ENCODE measurements around the gene ACOXL.

The ACOXL gene

GRCh38 chr2:110991911-110992310, 259.5 kb downstream of the ACOXL start:
- TF ChIP-seq, protein P1, sequence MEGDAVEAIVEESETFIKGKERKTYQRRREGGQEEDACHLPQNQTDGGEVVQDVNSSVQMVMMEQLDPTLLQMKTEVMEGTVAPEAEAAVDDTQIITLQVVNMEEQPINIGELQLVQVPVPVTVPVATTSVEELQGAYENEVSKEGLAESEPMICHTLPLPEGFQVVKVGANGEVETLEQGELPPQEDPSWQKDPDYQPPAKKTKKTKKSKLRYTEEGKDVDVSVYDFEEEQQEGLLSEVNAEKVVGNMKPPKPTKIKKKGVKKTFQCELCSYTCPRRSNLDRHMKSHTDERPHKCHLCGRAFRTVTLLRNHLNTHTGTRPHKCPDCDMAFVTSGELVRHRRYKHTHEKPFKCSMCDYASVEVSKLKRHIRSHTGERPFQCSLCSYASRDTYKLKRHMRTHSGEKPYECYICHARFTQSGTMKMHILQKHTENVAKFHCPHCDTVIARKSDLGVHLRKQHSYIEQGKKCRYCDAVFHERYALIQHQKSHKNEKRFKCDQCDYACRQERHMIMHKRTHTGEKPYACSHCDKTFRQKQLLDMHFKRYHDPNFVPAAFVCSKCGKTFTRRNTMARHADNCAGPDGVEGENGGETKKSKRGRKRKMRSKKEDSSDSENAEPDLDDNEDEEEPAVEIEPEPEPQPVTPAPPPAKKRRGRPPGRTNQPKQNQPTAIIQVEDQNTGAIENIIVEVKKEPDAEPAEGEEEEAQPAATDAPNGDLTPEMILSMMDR (IDR thresholded peaks at IDR 0.05; ENCODE audit: insufficient read depth, missing control alignments): no peak
- no peak for DNase-seq (ENCODE audit: insufficient read length, low spot score)
- no peak for FAIRE-seq

DNA sequence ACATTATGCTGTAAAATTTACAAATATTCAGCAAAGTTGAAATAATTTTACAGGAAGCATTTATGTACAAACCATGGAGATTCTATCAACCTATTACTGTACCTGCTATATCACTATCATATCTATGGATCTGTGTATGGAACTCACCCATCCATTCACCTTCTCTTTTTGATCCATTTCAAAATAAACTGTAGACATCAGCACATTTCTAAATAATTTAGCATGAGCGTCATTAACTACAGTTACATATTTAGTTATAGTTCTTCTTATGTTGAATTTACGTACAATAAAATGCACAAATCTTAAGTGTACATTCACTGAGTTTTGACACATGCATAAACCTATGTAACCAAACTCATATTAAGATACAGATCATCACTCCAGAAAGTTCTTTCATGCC, 260.5 kb downstream of the ACOXL start:
- TF ChIP-seq, protein P1 (IDR thresholded peaks at IDR 0.05; ENCODE audit: insufficient read depth, missing control alignments): no peak
- DNase-seq (ENCODE audit: insufficient read length, low spot score) (no peak), FAIRE-seq (no peak)

- TF ChIP-seq, protein P1 (IDR thresholded peaks at IDR 0.05; ENCODE audit: insufficient read depth, missing control alignments): no peak
- FAIRE-seq: no peak
These were observed 261.3 kb downstream of the ACOXL start for GRCh38 chr2:110993557-110994231.

DNA sequence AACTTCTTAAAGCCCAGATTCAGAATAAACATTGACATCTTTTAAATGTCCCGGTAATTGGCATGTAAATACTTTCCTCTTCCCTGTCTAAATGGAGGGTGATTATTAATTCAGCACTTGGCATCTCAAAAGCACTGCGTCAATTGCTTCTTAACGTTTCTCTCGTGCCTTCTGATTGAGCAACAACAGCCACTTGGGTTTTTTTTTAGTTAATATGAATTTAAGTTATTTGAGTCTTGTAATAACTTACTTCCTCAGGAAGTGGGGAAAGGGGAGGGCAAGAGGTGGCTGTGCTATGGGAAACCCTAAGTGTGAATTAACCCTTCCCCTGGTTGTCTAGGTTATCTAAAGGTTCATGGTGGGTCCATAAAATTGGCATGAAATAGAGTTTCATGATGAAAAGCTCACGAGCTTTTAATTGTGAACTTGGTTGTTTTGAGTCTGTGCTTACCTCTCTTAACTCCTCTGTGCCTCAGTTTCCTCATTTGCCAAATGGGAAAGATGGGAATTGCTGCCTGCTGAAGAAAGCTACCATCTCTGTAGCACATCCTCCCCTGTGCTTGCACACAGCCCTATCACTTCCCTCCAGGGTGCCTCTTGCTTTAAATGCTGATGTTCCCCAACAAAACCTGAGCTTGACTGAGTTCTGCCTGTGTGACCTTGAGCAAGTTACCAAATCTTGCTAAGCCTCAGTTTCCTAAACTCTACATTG, 262.0 kb downstream of the ACOXL start:
- DNase-seq (ENCODE audit: insufficient read length, low spot score) (no peak), FAIRE-seq (no peak)
- TF ChIP-seq, protein P1 (IDR thresholded peaks at IDR 0.05; ENCODE audit: insufficient read depth, missing control alignments): no peak

More at GRCh38 chr2:110993557-110994231, 261.3 kb downstream of the ACOXL start:
- no peak for DNase-seq (ENCODE audit: insufficient read length, low spot score)

- TF ChIP-seq, protein P1 (IDR thresholded peaks at IDR 0.05; ENCODE audit: insufficient read depth, missing control alignments): no peak
- no peak for DNase-seq (ENCODE audit: insufficient read length, low spot score)
- FAIRE-seq: no peak
These were observed 263.5 kb downstream of the ACOXL start for GRCh38 chr2:110995911-110996310.

- FAIRE-seq: no peak
- TF ChIP-seq, protein P1 (IDR thresholded peaks at IDR 0.05; ENCODE audit: insufficient read depth, missing control alignments): no peak
- DNase-seq (ENCODE audit: insufficient read length, low spot score): no peak
These were observed 265.1 kb downstream of the ACOXL start for GRCh38 chr2:110997331-110998045.
